Tibial nerve (tissue), 4 donors: ENCODE measurements around the gene CLK3. TPM values are rescaled to one million over a fixed set of nuclear protein-coding genes. Genes with fewer than 3 reads are reported as not detected.
A peak's percentile ranks its signal among the peaks of the same experiment; 100 is the strongest.
"Not testable (repeated sequence)": the region's sequence is repeated elsewhere in the genome, so short reads cannot be mapped to it uniquely, and the experiment has no call there.

Experiments used
- DNase-seq, 2 donors: peaks; one replicate each; pipeline ENCODE4 v3.0.0-alpha.2; 2019; ENCODE audit warnings: low spot score in 2 of 2
- H3K27ac ChIP-seq, 4 donors: fragments of 200-600 bp; sonication (generic) in 3 of 4; one replicate each; pipeline ENCODE4 v1.5.1; 2017 to 2019; ENCODE audit warnings: mild to moderate bottlenecking in 1 of 4
- H3K27me3 ChIP-seq, 2 donors: fragments of 200-600 bp; sonication (generic) in 1 of 2; one replicate each; pipeline versions ENCODE4 v1.5.1 to v1.6.0; 2017 to 2019
- H3K36me3 ChIP-seq, 3 donors: fragments of 200-600 bp; sonication (generic); one replicate each; pipeline ENCODE4 v1.5.1; 2018 to 2019
- H3K4me1 ChIP-seq, 4 donors: fragments of 200-600 bp; sonication (generic) in 3 of 4; one replicate each; pipeline ENCODE4 v1.5.1; 2017 to 2019
- H3K4me3 ChIP-seq, 4 donors: fragments of 200-600 bp; sonication (generic) in 3 of 4; one replicate each; pipeline ENCODE4 v1.5.1; 2017 to 2019; ENCODE audit warnings: mild to moderate bottlenecking in 1 of 4, moderate library complexity in 1 of 4
- H3K9me3 ChIP-seq, 4 donors: fragments of 200-600 bp; sonication (generic) in 3 of 4; one replicate each; pipeline ENCODE4 v1.5.1; 2017 to 2019
- EP300 ChIP-seq, 2 donors: sonication (generic); formaldehyde crosslinking; IDR thresholded peaks; one replicate each; pipeline ENCODE4 v1.6.1; 2017; ENCODE audit warnings: antibody characterized with exemption in 2 of 2, mild to moderate bottlenecking in 1 of 2
- POLR2A ChIP-seq, 2 donors: fragments of 450-650 bp; IDR thresholded peaks; one replicate each; pipeline ENCODE4 v1.6.1; 2017; ENCODE audit warnings: antibody characterized with exemption in 2 of 2, mild to moderate bottlenecking in 2 of 2, moderate library complexity in 2 of 2
- WGBS, 2 donors: methylation state at CpG; one replicate each; pipeline ENCODE4 v1.1.5; 2018; 5-methylcytosine and 5-hydroxymethylcytosine counted together
- total RNA-seq, 4 donors: library from RNA; depleted of rRNA; stranded (reverse); fragments of >200 nt; gene quantifications; one replicate each; pipeline ENCODE4 v1.1.0, GENCODE V29; 2016
- TF ChIP-seq, protein P1 (sequence below), 5 experiments: fragments of 200-600 bp in 3 of 5; fragments of 450-650 bp in 2 of 5; sonication (generic) in 3 of 5; IDR thresholded peaks; one replicate each; pipeline ENCODE4 v1.5.1; 2016 to 2019; ENCODE audit warnings: antibody characterized with exemption in 5 of 5, mild to moderate bottlenecking in 3 of 5, moderate library complexity in 2 of 5

Gene CLK3
- total RNA-seq, 4 donors from 2014 or later: 130 to 181 (median 138) TPM

DNA sequence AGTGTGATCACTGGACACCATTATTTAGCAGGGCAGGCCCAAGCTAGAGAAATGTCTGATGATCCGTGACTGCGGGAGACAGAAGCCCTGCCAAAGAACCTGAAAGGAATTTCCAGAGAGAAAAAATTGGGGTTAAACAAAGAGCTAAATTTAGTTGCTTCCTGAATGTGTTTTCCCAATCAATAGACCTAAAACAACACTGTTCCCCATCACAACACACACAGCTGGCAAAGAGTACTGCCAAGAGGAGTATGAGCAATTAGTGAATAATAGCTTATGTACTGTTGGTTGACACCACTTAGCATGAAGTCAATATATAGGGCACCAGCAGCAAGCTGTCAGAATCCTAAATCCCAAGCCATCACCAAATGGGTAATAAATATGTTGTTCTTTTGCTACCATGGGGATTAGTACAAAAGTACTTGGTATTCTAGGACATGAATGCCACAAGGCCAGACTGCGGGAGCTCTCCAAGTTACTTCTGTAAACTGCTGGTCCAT is 35.7 kb downstream of the CLK3 start:
- H3K4me3 ChIP-seq: no peak overlapping the region
- peaks cover 0 to 10% (median 3%) of the 10 kb centered on the region in 3 donors for H3K36me3 ChIP-seq
- H3K4me1 ChIP-seq: peaks cover 0 to 49% (median 16%) of the 10 kb centered on the region in 4 donors
- H3K27me3 ChIP-seq: no peaks in the 10 kb centered on the region
- peak overlapping the region in 2 of 4 donors; percentile 13 to 53 for H3K27ac ChIP-seq
- TF ChIP-seq EP300 (IDR thresholded peaks at IDR 0.05) (no peak), POLR2A (IDR thresholded peaks at IDR 0.05) (no peak)
- TF ChIP-seq, protein P1, sequence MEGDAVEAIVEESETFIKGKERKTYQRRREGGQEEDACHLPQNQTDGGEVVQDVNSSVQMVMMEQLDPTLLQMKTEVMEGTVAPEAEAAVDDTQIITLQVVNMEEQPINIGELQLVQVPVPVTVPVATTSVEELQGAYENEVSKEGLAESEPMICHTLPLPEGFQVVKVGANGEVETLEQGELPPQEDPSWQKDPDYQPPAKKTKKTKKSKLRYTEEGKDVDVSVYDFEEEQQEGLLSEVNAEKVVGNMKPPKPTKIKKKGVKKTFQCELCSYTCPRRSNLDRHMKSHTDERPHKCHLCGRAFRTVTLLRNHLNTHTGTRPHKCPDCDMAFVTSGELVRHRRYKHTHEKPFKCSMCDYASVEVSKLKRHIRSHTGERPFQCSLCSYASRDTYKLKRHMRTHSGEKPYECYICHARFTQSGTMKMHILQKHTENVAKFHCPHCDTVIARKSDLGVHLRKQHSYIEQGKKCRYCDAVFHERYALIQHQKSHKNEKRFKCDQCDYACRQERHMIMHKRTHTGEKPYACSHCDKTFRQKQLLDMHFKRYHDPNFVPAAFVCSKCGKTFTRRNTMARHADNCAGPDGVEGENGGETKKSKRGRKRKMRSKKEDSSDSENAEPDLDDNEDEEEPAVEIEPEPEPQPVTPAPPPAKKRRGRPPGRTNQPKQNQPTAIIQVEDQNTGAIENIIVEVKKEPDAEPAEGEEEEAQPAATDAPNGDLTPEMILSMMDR (IDR thresholded peaks at IDR 0.05): no peak
- no peaks in the 10 kb centered on the region for H3K9me3 ChIP-seq
- 50 to 57% methylated on average over 3 of the region's 3 CpGs for WGBS, 2 donors
- no peak for DNase-seq

DNA sequence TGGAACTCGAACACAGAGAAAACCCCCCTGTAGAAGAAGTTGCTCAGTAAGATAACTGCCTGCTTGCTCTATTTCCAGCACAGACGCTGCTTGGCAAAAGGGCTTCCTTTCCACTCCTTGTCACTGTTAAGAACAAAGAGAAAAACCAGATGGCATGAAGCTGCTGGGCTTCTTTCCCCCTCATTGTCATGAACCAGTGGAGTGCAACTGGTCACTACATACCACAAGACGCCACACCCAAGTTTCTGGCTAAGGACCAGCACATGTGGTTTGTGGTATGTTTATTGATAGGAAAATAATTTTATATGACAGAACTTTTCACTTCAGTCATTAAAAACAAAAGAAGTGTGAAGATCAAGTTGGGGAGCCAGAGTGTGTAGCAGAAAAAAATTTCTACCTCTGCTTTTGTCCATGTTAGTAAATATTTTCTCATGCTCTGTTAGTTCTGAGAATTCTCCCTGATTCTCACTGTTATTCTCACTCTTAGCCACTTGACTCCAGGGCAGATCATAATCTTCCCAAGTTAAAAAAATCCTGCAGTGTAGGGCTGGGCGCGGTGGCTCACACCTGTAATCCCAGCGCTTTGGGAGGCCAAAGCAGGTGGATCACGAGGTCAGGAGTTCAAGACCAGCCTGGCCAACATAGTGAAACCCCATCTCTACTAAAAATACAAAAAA is 37.9 kb downstream of the CLK3 start:
- WGBS, 2 donors: 67 to 75% methylated on average over 7 of the region's 7 CpGs
- Histone ChIP-seq H3K27me3 (no peaks in the 10 kb centered on the region), H3K9me3 (no peaks in the 10 kb centered on the region), H3K36me3 (peaks cover 0 to 10% (median 3%) of the 10 kb centered on the region in 3 donors), H3K27ac (peak overlapping the region in 2 of 4 donors; percentile 9 to 34), H3K4me3 (no peak overlapping the region), H3K4me1 (peaks cover 0 to 58% (median 16%) of the 10 kb centered on the region in 4 donors)
- DNase-seq: no peak
- TF ChIP-seq EP300 (IDR thresholded peaks at IDR 0.05) (no peak), POLR2A (IDR thresholded peaks at IDR 0.05) (no peak)
- TF ChIP-seq, protein P1 (IDR thresholded peaks at IDR 0.05): no peak

DNA sequence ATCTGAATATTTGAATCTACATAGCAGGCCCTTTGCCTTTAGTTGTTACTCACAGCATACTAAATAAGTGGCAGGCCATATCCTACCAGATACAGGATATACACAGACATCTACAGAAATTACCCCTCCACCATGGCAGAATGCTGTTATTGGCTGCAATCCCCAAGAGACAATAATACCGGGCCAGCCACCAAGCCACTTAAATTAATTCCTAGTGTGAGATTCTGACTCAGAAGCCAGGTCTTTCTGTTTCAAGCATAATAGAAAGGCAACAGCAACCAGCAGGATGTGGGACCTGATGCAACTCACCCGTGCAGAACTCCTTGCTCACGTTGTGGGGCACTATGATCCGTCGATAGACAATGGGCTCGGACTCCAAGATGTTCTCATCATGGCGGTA is 39.8 kb downstream of the CLK3 start:
- H3K9me3 ChIP-seq: no peaks in the 10 kb centered on the region
- no peak overlapping the region for H3K4me3 ChIP-seq
- peaks cover 0 to 51% (median 16%) of the 10 kb centered on the region in 4 donors for H3K4me1 ChIP-seq
- no peak for DNase-seq
- 80 to 84% methylated on average over 7 of the region's 7 CpGs for WGBS, 2 donors
- TF ChIP-seq EP300 (IDR thresholded peaks at IDR 0.05) (no peak), POLR2A (IDR thresholded peaks at IDR 0.05) (no peak)
- TF ChIP-seq, protein P1 (IDR thresholded peaks at IDR 0.05): no peak
- no peaks in the 10 kb centered on the region for H3K27me3 ChIP-seq
- peaks cover 0 to 10% (median 3%) of the 10 kb centered on the region in 3 donors for H3K36me3 ChIP-seq
- no peak overlapping the region for H3K27ac ChIP-seq

DNA sequence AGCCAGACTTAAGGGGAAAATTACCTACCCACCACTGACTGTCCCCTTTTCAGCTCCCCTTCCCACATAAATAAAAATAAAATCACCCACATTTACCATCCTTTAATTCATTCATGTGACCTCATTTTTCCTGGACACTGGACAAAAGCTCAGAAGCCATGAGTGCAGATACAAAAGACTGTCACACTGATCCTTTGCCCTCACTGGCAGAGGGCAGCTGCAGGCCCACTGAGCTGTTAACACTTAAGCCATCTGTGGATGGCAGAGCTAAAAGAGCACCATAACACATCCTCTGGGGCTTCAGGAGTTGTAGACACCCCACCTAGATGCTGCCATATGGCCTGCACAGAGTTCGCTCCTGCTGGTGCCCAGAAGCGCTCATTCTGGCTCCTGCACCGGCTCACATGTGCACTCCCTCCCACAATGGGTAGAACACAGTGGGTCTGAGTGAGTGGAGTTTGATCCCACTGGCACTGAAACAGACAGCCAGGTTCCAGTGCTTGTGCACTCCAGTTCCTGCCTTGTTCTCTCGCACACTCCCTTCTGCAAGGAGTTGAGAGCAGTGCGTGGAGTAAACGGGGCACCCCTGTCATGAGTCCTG is 41.4 kb downstream of the CLK3 start:
- Histone ChIP-seq H3K4me3 (no peak overlapping the region), H3K36me3 (peaks cover 0 to 10% (median 3%) of the 10 kb centered on the region in 3 donors), H3K27ac (no peak overlapping the region), H3K27me3 (no peaks in the 10 kb centered on the region), H3K4me1 (peaks cover 0 to 35% (median 16%) of the 10 kb centered on the region in 4 donors), H3K9me3 (no peaks in the 10 kb centered on the region)
- TF ChIP-seq, protein P1 (IDR thresholded peaks at IDR 0.05): no peak
- TF ChIP-seq POLR2A (IDR thresholded peaks at IDR 0.05): no peak
- no peak for TF ChIP-seq EP300 (IDR thresholded peaks at IDR 0.05)
- DNase-seq: no peak
- 79 to 84% methylated on average over 6 of the region's 6 CpGs for WGBS, 2 donors

DNA sequence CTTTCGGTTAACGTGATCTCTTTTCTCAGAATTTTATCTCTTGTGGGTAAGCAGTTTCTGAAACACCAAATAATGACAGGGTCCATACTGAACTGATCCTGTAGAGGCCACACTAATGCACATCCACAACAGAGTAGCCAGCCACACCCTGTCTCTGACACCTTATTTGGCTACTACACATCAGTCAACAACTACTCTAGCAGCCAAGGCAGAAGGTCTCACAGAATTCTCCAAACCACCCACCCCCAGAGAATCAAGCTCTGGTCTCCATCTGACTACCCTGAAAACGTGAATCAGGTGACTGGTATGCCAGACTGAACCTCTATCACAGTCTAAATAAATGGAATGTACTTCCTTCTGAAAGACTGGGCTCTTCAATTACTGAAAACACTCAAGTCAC is 42.2 kb downstream of the CLK3 start:
- 88 to 90% methylated on average over 3 of the region's 3 CpGs for WGBS, 2 donors

DNA sequence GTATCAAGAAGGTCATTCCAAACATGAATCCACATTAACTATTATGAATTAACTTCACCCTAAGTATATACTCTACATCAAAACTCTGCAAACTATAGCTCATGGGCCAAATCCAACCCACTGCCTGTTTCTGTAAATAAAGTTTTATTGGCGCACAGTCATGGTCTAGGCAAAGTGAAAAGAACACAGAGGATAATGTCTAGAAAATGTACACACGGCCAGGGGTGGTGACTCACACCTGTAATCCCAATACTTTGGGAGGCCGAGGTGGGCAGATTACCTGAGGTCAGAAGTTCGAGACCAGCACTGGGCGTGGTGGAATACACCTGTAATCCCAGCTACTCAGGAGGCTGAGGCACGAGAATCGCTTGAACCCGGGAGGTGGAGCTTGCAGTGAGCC is 45.6 kb downstream of the CLK3 start:
- H3K27me3 ChIP-seq, H3K27ac ChIP-seq, H3K4me3 ChIP-seq, H3K9me3 ChIP-seq, H3K36me3 ChIP-seq, DNase-seq: not testable (repeated sequence)
- peaks cover 0 to 39% (median 10%) of the 10 kb centered on the region in 4 donors for H3K4me1 ChIP-seq
- WGBS, 2 donors: 92 to 95% methylated on average over 8 of the region's 8 CpGs

More for the DNA sequence above, 42.2 kb downstream of the CLK3 start:
- peaks cover 0 to 40% (median 16%) of the 10 kb centered on the region in 4 donors for H3K4me1 ChIP-seq
- H3K36me3 ChIP-seq: peaks cover 0 to 6% (median 3%) of the 10 kb centered on the region in 3 donors
- H3K27ac ChIP-seq: no peak overlapping the region
- H3K9me3 ChIP-seq: no peaks in the 10 kb centered on the region
- H3K4me3 ChIP-seq: no peak overlapping the region
- TF ChIP-seq EP300 (IDR thresholded peaks at IDR 0.05) (no peak), POLR2A (IDR thresholded peaks at IDR 0.05) (no peak)
- no peaks in the 10 kb centered on the region for H3K27me3 ChIP-seq
- DNase-seq: no peak
